B cell (primary cell): ENCODE measurements around the gene SPINK5. TPM values are rescaled to one million over a fixed set of nuclear protein-coding genes. Genes with fewer than 3 reads are reported as not detected.

Experiments
- ATAC-seq: fragments of 200-7000 bp; cut with Tn5 transposase; one replicate; pipeline ENCODE4 v1.10.0; 2021; ENCODE audit warnings: low read depth, mild to moderate bottlenecking, moderate number of reproducible peaks, moderate library complexity
- CTCF ChIA-PET: fragments of 350-600 bp; sonication (Branson Sonifier 250); formaldehyde crosslinking; loops from one replicate; lab custom pipeline; 2021; ENCODE audit warnings: antibody characterized with exemption, inconsistent platforms; lab: Charles Lee
- POLR2A ChIA-PET: fragments of 350-600 bp; sonication (Branson Sonifier 250); formaldehyde crosslinking; loops from one replicate; lab custom pipeline; 2021; ENCODE audit warnings: antibody characterized with exemption; lab: Charles Lee
- DNase-seq: peaks from one replicate; pipeline ENCODE4 v3.0.0; 2013
- H2AFZ ChIP-seq: 2 replicates; pipeline ENCODE4 v1.6.1; 2012; ENCODE audit warnings: mild to moderate bottlenecking, low read depth, low read length; ENCODE audit not compliant: insufficient read depth, poor library complexity, severe bottlenecking
- H3K27ac ChIP-seq, 2 donors: 1 replicate in 1 of 2; 2 replicates in 1 of 2; pipeline ENCODE4 v1.5.1; 2012 to 2013; ENCODE audit warnings: low read length in 2 of 2, mild to moderate bottlenecking in 2 of 2, moderate library complexity in 1 of 2
- H3K27me3 ChIP-seq, 4 experiments: fragments of 200-600 bp in 1 of 4; sonication (generic) in 1 of 4; replicated peaks in 1 of 4; 1 replicate in 2 of 4; 2 replicates in 2 of 4; pipeline versions ENCODE4 v1.6.1 to v1.7.0; 2013 to 2016; ENCODE audit warnings: low read length in 3 of 4, mild to moderate bottlenecking in 2 of 4, mixed read lengths in 1 of 4, moderate library complexity in 1 of 4; ENCODE audit not compliant: insufficient read depth in 4 of 4, control insufficient read depth in 3 of 4; ENCODE audit errors: control extremely low read depth in 1 of 4
- H3K36me3 ChIP-seq, 2 experiments: replicated peaks in 1 of 2; 1 replicate in 1 of 2; 2 replicates in 1 of 2; pipeline versions ENCODE4 v1.6.1 to v1.7.1; 2013; ENCODE audit warnings: low read length in 1 of 2; ENCODE audit not compliant: insufficient read depth in 2 of 2, control insufficient read depth in 1 of 2; ENCODE audit errors: control extremely low read depth in 1 of 2, extremely low read depth in 1 of 2
- H3K4me1 ChIP-seq, 2 donors: fragments of 200-600 bp in 1 of 2; sonication (generic) in 1 of 2; 1 replicate in 1 of 2; 2 replicates in 1 of 2; pipeline versions ENCODE4 v1.5.1 to v1.6.1; 2013 to 2017; ENCODE audit warnings: low read length in 2 of 2; ENCODE audit not compliant: control insufficient read depth in 2 of 2, insufficient read depth in 2 of 2
- H3K4me2 ChIP-seq: replicated peaks from 2 replicates; pipeline ENCODE3; 2012; ENCODE audit warnings: mild to moderate bottlenecking, low read depth, low read length; ENCODE audit not compliant: poor library complexity, severe bottlenecking
- H3K4me3 ChIP-seq, 5 experiments: fragments of 200-600 bp in 1 of 5; sonication (generic) in 1 of 5; 1 replicate in 3 of 5; 2 replicates in 2 of 5; pipeline versions ENCODE4 v1.5.1 to v1.7.0; 2011 to 2016; ENCODE audit warnings: low read length in 4 of 5, mild to moderate bottlenecking in 4 of 5, low read depth in 2 of 5, control low read depth in 1 of 5, moderate library complexity in 1 of 5; ENCODE audit not compliant: insufficient read depth in 1 of 5; ENCODE audit errors: control extremely low read depth in 1 of 5, extremely low read depth in 1 of 5
- H3K79me2 ChIP-seq: fragments of 200-600 bp; sonication (generic); one replicate; pipeline ENCODE4 v1.6.0; 2016; ENCODE audit warnings: low read length; ENCODE audit not compliant: control insufficient read depth, insufficient read depth
- H3K9ac ChIP-seq: fragments of 200-600 bp; sonication (generic); 2 replicates; pipeline ENCODE4 v1.6.1; 2017; ENCODE audit warnings: mild to moderate bottlenecking, low read length, moderate library complexity
- H3K9me3 ChIP-seq, 3 donors: one replicate each; pipeline versions ENCODE4 v1.6.1 to v1.7.1; 2013; ENCODE audit warnings: low read length in 2 of 3; ENCODE audit not compliant: control insufficient read depth in 2 of 3, insufficient read depth in 1 of 3; ENCODE audit errors: control extremely low read depth in 1 of 3
- H4K20me1 ChIP-seq: 2 replicates; pipeline ENCODE4 v1.6.0; 2012; ENCODE audit warnings: mild to moderate bottlenecking, low read length; ENCODE audit not compliant: insufficient read depth, control insufficient read depth, poor library complexity, severe bottlenecking
- H3K27ac Mint-ChIP-seq: one replicate; pipeline ENCODE4 v1.8.0; 2021; ENCODE audit warnings: mixed read lengths
- H3K27me3 Mint-ChIP-seq: one replicate; pipeline ENCODE4 v1.8.0; 2021; ENCODE audit warnings: mixed read lengths
- H3K4me1 Mint-ChIP-seq: one replicate; pipeline ENCODE4 v1.8.0; 2021; ENCODE audit warnings: mixed read lengths
- H3K4me3 Mint-ChIP-seq: one replicate; pipeline ENCODE4 v1.8.0; 2021; ENCODE audit warnings: mixed read lengths
- H3K9me3 Mint-ChIP-seq: one replicate; pipeline ENCODE4 v1.8.0; 2022; ENCODE audit warnings: mixed read lengths; ENCODE audit not compliant: insufficient read depth
- CTCF ChIP-seq: fragments of 200-600 bp; IDR thresholded peaks from one replicate; pipeline ENCODE4 v1.8.0; 2022; ENCODE audit warnings: antibody characterized with exemption, mild to moderate bottlenecking
- EZH2 ChIP-seq: IDR thresholded peaks from 2 replicates; pipeline ENCODE4 v1.6.1; 2012; ENCODE audit warnings: borderline replicate concordance, low read depth, mild to moderate bottlenecking, moderate library complexity, low read length; ENCODE audit not compliant: insufficient read depth, poor library complexity, severe bottlenecking
- WGBS: methylation state at CpG from one replicate; pipeline ENCODE4 v1.1.5; 2013; ENCODE audit warnings: missing lambda C conversion rate; ENCODE audit not compliant: insufficient coverage; 5-methylcytosine and 5-hydroxymethylcytosine counted together
- intact Hi-C: fragments of 100-400 bp; cut with micrococcal nuclease; formaldehyde crosslinking; loops from one replicate; pipeline ENCODE4 v1.10.0; 2022
- polyA minus RNA-seq: library from RNA; depleted of rRNA, polyadenylated mRNA; stranded (reverse); fragments of >200 nt; gene quantifications from 2 replicates; pipeline ENCODE4 v1.2.3, GENCODE V29; 2012
- polyA plus RNA-seq: library from polyadenylated mRNA; depleted of rRNA; stranded (reverse); fragments of >200 nt; gene quantifications from 2 replicates; pipeline ENCODE4 v1.2.3, GENCODE V29; 2012
- total RNA-seq, 2 donors: library from RNA; stranded (reverse); fragments of 120-200 nt in 1 of 2; gene quantifications; 1 replicate in 1 of 2; 2 replicates in 1 of 2; pipeline versions ENCODE4 v1.2.3 to v1.2.4, GENCODE V29; 2013 to 2022

The SPINK5 gene
- not detected in 2 replicates for total RNA-seq
- not detected for total RNA-seq (2013)
- not detected in 2 replicates for polyA plus RNA-seq
- not detected in 2 replicates for polyA minus RNA-seq

GRCh38 chr5:148063861-148064260 is at the start of gene SPINK5:
SPINK5 (plus strand) TSS chr5:148063980; CDS start chr5:148064045, 65 bp downstream.
- no peaks in the 10 kb centered on the region for H3K4me1 ChIP-seq
- H3K4me2 ChIP-seq, result no peak within 1 kb of the TSS
- no peak within 1 kb of the TSS for H3K27ac ChIP-seq
- ChIA-PET POLR2A (no interaction called here), CTCF (no interaction called here)
- intact Hi-C loops, result no loop called here
- H3K9me3 ChIP-seq, result no peaks in the 10 kb centered on the region
- Mint-ChIP-seq H3K4me3 (no peak within 1 kb of the TSS), H3K4me1 (no peaks in the 10 kb centered on the region), H3K27me3 (no peaks in the 10 kb centered on the region), H3K9me3 (no peaks in the 10 kb centered on the region), H3K27ac (no peak within 1 kb of the TSS)
- no peak within 1 kb of the TSS for H3K9ac ChIP-seq
- no peaks in the 10 kb centered on the region for H4K20me1 ChIP-seq
- ATAC-seq (no peak), DNase-seq (no peak)
- WGBS, result 94% methylated on average over 4 of the region's 5 CpGs
- H2AFZ ChIP-seq, result no peak within 1 kb of the TSS
- H3K36me3 ChIP-seq, result no peaks in the 10 kb centered on the region
- H3K79me2 ChIP-seq, result no peaks in the 10 kb centered on the region
- H3K27me3 ChIP-seq, result no peaks in the 10 kb centered on the region
- H3K4me3 ChIP-seq, result no peak within 1 kb of the TSS
- TF ChIP-seq EZH2, result no peak
- TF ChIP-seq CTCF, result no peak

GRCh38 chr5:148014276-148014675 is 49.5 kb upstream of the SPINK5 start:
- Histone ChIP-seq H3K27ac (no peak overlapping the region), H2AFZ (no peak overlapping the region), H3K36me3 (no peaks in the 10 kb centered on the region), H3K4me2 (no peak overlapping the region), H3K9ac (no peak overlapping the region), H3K27me3 (no peaks in the 10 kb centered on the region), H3K9me3 (no peaks in the 10 kb centered on the region), H3K4me1 (no peaks in the 10 kb centered on the region), H3K4me3 (no peak overlapping the region), H3K79me2 (no peaks in the 10 kb centered on the region), H4K20me1 (no peaks in the 10 kb centered on the region)
- ATAC-seq (no peak), DNase-seq (no peak)
- intact Hi-C loops, result no loop called here
- POLR2A ChIA-PET, result no interaction called here
- H3K9me3 Mint-ChIP-seq, result no peaks in the 10 kb centered on the region
- CTCF ChIA-PET, result no interaction called here
- TF ChIP-seq CTCF, result no peak
- TF ChIP-seq EZH2, result no peak
- H3K27ac Mint-ChIP-seq, result no peak overlapping the region
- no peaks in the 10 kb centered on the region for H3K27me3 Mint-ChIP-seq
- WGBS, result 100% methylated on average over 1 of the region's 3 CpGs
- H3K4me1 Mint-ChIP-seq, result no peaks in the 10 kb centered on the region
- no peak overlapping the region for H3K4me3 Mint-ChIP-seq
